Heart left ventricle (tissue), 13 donors: ENCODE data around the gene MESP2.

Experiments
- POLR2A ChIP-seq, 2 donors: fragments of 450-650 bp; IDR thresholded peaks; one replicate each; pipeline ENCODE4 v1.6.1; 2017; ENCODE audit warnings: antibody characterized with exemption in 2 of 2, mild to moderate bottlenecking in 2 of 2, moderate library complexity in 2 of 2
- TF ChIP-seq, protein P1 (sequence below), 12 donors: fragments of 200-600 bp; sonication (generic) in 4 of 12; IDR thresholded peaks; one replicate each; pipeline versions ENCODE4 v1.5.0 to v1.8.0; 2018 to 2022; ENCODE audit warnings: antibody characterized with exemption in 12 of 12, mild to moderate bottlenecking in 5 of 12
- donor health status: ischemic (EF 13 %, LVEDD 7.1; RV severe dilation, severe dysfunction).
- donor health status: DM: no; HTN: yes; CAD: no.
- donor health status: DM: no; HTN: no; CAD: no.
- donor health status: ischemic (EF 25% LVEDD 6.9; RV normal size, moderate dysfunction).
- donor health status: ischemic (EF 25% LVEDD 5.7; RV mildly dilated, moderate dysfunction).
- donor health status: ischemic (EF 35%, LVEDD 5.7; RV mildly dilated, moderate dysfunction).
- donor health status: nonischemic (EF 11% LVEDD 7.7; RV severe dilation, severe dysfunction).
- donor health status: DM: yes; HTN: yes; CAD: no.
- donor health status: PGD.
- donor health status: ischemic (EF 29% LVEDD 5.4; RV normal size, mild dysfunction).
- donor health status: nonischemic (EF 23%, LVEDD 6.1; RV moderate dilation, normal function).

DNA sequence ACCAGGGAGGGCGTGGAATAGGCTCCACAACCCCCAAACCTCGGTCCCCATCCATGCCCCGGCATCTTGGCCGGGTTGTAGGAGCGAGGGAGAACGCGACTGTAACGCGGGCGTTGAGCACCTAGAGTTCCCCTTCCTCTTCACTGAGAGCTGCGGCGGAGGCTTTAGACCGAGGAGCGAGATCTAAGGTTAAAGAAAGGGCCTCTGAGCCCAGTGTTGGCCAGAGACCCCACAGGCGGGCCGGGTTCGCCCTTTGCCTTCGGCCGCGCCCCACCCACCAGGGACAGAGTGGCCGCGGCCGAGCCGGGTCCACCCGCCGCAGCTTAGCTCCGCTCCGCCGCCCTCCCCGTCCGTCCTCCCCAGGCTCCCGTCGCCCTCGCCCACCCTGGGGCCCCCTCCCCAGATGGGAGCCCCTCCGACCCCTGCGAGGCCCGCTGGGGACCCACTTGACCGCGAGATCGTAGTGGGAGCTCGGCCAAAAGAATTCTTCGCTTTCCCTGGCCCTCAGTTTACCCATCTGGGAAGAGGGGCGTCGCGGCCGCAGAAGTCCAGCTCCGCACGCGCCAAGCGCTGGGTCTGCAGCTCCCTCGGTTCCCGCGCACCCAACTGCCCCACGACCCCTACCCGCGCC lies 38.1 kb downstream of the MESP2 start:
- TF ChIP-seq, protein P1, sequence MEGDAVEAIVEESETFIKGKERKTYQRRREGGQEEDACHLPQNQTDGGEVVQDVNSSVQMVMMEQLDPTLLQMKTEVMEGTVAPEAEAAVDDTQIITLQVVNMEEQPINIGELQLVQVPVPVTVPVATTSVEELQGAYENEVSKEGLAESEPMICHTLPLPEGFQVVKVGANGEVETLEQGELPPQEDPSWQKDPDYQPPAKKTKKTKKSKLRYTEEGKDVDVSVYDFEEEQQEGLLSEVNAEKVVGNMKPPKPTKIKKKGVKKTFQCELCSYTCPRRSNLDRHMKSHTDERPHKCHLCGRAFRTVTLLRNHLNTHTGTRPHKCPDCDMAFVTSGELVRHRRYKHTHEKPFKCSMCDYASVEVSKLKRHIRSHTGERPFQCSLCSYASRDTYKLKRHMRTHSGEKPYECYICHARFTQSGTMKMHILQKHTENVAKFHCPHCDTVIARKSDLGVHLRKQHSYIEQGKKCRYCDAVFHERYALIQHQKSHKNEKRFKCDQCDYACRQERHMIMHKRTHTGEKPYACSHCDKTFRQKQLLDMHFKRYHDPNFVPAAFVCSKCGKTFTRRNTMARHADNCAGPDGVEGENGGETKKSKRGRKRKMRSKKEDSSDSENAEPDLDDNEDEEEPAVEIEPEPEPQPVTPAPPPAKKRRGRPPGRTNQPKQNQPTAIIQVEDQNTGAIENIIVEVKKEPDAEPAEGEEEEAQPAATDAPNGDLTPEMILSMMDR (IDR thresholded peaks at IDR 0.05) = no peak
- no peak for TF ChIP-seq POLR2A (IDR thresholded peaks at IDR 0.05)
